ENCODE measurements around the gene EYA4.

The EYA4 gene

GRCh38 chr6:133289733-133290306 lies 48.7 kb downstream of the EYA4 start:
- no peak for DNase-seq (ENCODE audit: low spot score)

GRCh38 chr6:133290930-133291329 lies 49.8 kb downstream of the EYA4 start:
- DNase-seq (ENCODE audit: low spot score): no peak

GRCh38 chr6:133291671-133292070 lies 50.5 kb downstream of the EYA4 start:
- DNase-seq (ENCODE audit: low spot score): no peak

GRCh38 chr6:133297657-133298056 lies 56.5 kb downstream of the EYA4 start:
- no peak for DNase-seq (ENCODE audit: low spot score)

GRCh38 chr6:133298335-133298734 lies 57.2 kb downstream of the EYA4 start:
- DNase-seq (ENCODE audit: low spot score): no peak

GRCh38 chr6:133298801-133299200 lies 57.6 kb downstream of the EYA4 start:
- no peak for DNase-seq (ENCODE audit: low spot score)

- no peak for DNase-seq (ENCODE audit: low spot score)
Observed at GRCh38 chr6:133300896-133301295, 59.7 kb downstream of the EYA4 start.

- no peak for DNase-seq (ENCODE audit: low spot score)
Observed at GRCh38 chr6:133301835-133302234, 60.7 kb downstream of the EYA4 start.

- DNase-seq (ENCODE audit: low spot score): no peak
Observed at GRCh38 chr6:133306931-133307330, 65.8 kb downstream of the EYA4 start.

- no peak for DNase-seq (ENCODE audit: low spot score)
Observed at GRCh38 chr6:133309579-133309978, 68.4 kb downstream of the EYA4 start.

GRCh38 chr6:133312006-133312405 lies 70.8 kb downstream of the EYA4 start:
- DNase-seq (ENCODE audit: low spot score): no peak

- no peak for DNase-seq (ENCODE audit: low spot score)
Observed at GRCh38 chr6:133313068-133313467, 71.9 kb downstream of the EYA4 start.

- no peak for DNase-seq (ENCODE audit: low spot score)
Observed at GRCh38 chr6:133314947-133315346, 73.8 kb downstream of the EYA4 start.

- no peak for DNase-seq (ENCODE audit: low spot score)
Observed at GRCh38 chr6:133315811-133316210, 74.7 kb downstream of the EYA4 start.

GRCh38 chr6:133317704-133318103 lies 76.5 kb downstream of the EYA4 start:
- DNase-seq (ENCODE audit: low spot score): no peak

GRCh38 chr6:133326584-133326983 lies 85.4 kb downstream of the EYA4 start:
- DNase-seq (ENCODE audit: low spot score): no peak

- DNase-seq (ENCODE audit: low spot score): no peak
Observed at GRCh38 chr6:133333852-133334251, 92.7 kb downstream of the EYA4 start.

GRCh38 chr6:133337308-133337707 lies 96.2 kb downstream of the EYA4 start:
- DNase-seq (ENCODE audit: low spot score): no peak

GRCh38 chr6:133339543-133340384 lies 98.6 kb downstream of the EYA4 start:
- DNase-seq (ENCODE audit: low spot score): no peak

GRCh38 chr6:133340557-133340956 lies 99.4 kb downstream of the EYA4 start:
- DNase-seq (ENCODE audit: low spot score): no peak

- no peak for DNase-seq (ENCODE audit: low spot score)
Observed at GRCh38 chr6:133341607-133342158, 100.5 kb downstream of the EYA4 start.

GRCh38 chr6:133343220-133343619 lies 102.1 kb downstream of the EYA4 start:
- DNase-seq (ENCODE audit: low spot score): no peak

- no peak for DNase-seq (ENCODE audit: low spot score)
Observed at GRCh38 chr6:133348846-133349245, 107.7 kb downstream of the EYA4 start.

Measured in kidney capillary endothelial cell (primary cell).